GM12892 (cell line): Measurements from ENCODE around the gene ST7.

ENCODE experiments used
- POLR2A ChIP-seq: IDR thresholded peaks from 2 replicates; pipeline ENCODE4 v1.6.1; 2011; ENCODE audit warnings: low read depth, low read length, control low read depth
- TAF1 ChIP-seq: IDR thresholded peaks from 2 replicates; pipeline ENCODE4 v1.6.1; 2011; ENCODE audit warnings: low read depth, mild to moderate bottlenecking, control low read depth, low read length, borderline replicate concordance

DNA sequence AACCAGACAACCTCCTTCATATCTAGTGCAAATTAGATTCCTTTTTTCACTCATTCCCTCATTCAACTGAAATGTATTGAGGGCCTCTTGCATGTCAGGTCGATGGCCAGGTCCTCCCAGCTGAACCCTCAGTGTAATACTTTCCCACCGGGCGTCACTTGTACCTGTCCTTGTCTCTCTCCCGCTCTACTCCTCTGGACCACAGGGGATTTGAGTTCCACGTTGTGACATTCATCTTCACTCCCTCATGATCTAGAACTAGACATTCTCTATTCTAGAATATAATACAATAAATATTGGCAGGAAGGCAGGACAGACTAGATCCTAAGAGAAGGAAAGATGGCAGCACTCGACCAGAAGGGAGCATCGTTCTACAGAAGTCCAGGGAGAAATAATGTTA lies 285.6 kb downstream of the ST7 start:
- TF ChIP-seq POLR2A (no peak), TAF1 (no peak)
